WERI-Rb-1 (cell line): ENCODE data around the gene ARHGEF12.

Experiments
- DNase-seq: peaks from one replicate; pipeline ENCODE4 v3.0.0-alpha.2; 2020
- H3K27ac ChIP-seq: fragments of 250-450 bp; sonication (Bioruptor Pico); 2 replicates; pipeline ENCODE4 v1.5.1; 2020; ENCODE audit warnings: mild to moderate bottlenecking, moderate library complexity
- H3K27me3 ChIP-seq: fragments of 250-450 bp; sonication (Bioruptor Pico); 2 replicates; pipeline ENCODE4 v1.5.1; 2021; ENCODE audit warnings: mild to moderate bottlenecking, low read depth, moderate library complexity; ENCODE audit not compliant: insufficient read depth, severe bottlenecking
- H3K36me3 ChIP-seq: fragments of 250-450 bp; sonication (Bioruptor Pico); 2 replicates; pipeline ENCODE4 v1.5.1; 2020; ENCODE audit warnings: mild to moderate bottlenecking, moderate library complexity
- H3K4me3 ChIP-seq: 2 replicates; pipeline ENCODE4 v1.5.1; 2011; ENCODE audit warnings: low read depth, mild to moderate bottlenecking, control low read depth, low read length
- H3K9me3 ChIP-seq: fragments of 250-450 bp; sonication (Bioruptor Pico); 2 replicates; pipeline ENCODE4 v1.5.1; 2021; ENCODE audit warnings: mild to moderate bottlenecking, moderate library complexity; ENCODE audit not compliant: severe bottlenecking
- TF ChIP-seq, protein P1 (sequence below): IDR thresholded peaks from 2 replicates; pipeline ENCODE4 v1.5.1; 2011; ENCODE audit warnings: low read depth, mild to moderate bottlenecking, control low read depth, inconsistent platforms, low read length

The ARHGEF12 gene

DNA sequence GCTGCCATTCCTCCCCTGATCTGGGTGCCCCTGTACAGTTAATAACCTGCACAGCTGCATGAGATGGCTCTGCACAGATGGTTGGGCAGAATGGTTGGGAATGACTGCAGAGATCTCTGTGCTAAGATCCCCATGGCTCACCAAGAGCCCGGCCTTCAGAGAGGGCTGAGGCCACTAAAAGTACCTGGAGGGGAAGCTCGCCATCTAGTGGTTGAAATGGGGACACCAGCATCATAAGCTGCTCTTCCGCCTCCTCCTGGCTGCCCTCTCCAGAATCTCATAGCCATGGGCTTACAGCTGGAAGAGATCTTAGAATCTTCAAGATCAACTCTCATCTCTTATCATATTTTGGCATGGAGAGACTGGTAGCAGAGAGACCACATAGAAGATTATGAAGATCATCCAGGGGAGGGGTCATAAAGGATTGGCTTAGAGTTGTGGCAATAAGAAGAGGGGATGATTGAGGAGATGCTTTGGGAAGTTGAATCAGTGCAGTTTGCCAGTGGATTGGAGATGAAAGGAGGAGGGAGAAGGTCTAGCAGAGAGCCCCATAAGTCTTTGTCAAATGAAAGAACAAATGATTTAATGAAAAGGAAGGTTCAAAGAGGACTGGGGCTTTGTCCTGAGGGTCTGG lies 33.1 kb upstream of the ARHGEF12 start:
- Histone ChIP-seq H3K4me3 (no peak overlapping the region), H3K36me3 (no peaks in the 10 kb centered on the region), H3K27me3 (no peaks in the 10 kb centered on the region), H3K27ac (no peak overlapping the region), H3K9me3 (no peaks in the 10 kb centered on the region)
- TF ChIP-seq, protein P1, sequence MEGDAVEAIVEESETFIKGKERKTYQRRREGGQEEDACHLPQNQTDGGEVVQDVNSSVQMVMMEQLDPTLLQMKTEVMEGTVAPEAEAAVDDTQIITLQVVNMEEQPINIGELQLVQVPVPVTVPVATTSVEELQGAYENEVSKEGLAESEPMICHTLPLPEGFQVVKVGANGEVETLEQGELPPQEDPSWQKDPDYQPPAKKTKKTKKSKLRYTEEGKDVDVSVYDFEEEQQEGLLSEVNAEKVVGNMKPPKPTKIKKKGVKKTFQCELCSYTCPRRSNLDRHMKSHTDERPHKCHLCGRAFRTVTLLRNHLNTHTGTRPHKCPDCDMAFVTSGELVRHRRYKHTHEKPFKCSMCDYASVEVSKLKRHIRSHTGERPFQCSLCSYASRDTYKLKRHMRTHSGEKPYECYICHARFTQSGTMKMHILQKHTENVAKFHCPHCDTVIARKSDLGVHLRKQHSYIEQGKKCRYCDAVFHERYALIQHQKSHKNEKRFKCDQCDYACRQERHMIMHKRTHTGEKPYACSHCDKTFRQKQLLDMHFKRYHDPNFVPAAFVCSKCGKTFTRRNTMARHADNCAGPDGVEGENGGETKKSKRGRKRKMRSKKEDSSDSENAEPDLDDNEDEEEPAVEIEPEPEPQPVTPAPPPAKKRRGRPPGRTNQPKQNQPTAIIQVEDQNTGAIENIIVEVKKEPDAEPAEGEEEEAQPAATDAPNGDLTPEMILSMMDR = peak; percentile 95
- DNase-seq = peak; percentile 79

DNA sequence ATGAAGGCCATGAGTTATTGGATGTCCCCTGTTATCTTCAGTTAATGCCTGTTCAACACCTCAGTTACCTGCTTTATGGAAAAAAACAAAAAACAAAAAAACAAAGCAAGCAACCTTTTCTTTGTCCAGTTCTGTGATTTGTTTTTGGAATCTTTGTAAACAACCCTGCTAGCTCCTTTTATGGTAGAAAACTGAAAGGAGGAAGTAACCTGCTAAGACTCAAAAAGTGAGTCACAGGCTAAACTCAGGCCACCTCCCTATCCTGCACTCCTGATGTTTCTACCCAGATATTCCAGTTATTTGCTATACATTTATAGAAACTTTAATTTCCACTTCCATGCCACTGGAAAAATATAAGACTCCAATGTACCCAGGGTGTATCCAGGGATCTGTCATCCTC lies 31.7 kb upstream of the ARHGEF12 start:
- H3K27ac ChIP-seq = no peak overlapping the region

DNA sequence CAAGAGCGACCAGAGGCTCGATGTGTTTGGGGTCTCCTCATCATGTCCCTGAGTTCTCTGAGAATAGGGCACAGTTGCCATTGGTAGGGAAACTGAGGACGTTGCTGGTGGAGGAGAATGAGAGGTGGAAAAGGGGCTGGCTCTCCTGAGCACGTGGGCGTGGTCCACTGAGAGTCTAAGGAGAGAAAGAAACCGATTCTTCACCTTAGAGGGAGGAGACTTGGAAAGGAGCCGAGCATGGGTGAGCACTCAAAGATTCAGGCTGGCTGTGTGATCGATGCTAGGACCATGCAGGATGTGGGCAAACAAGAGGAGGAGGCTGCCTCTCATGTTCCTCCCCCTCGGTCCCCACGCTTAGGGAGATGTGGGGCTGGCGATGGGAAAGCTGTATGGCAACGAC lies 30.9 kb upstream of the ARHGEF12 start:
- H3K9me3 ChIP-seq = no peaks in the 10 kb centered on the region
- no peaks in the 10 kb centered on the region for H3K27me3 ChIP-seq
- DNase-seq = no peak

More for the DNA sequence above, 31.7 kb upstream of the ARHGEF12 start:
- DNase-seq = no peak
- H3K9me3 ChIP-seq = no peaks in the 10 kb centered on the region
- no peaks in the 10 kb centered on the region for H3K36me3 ChIP-seq
- H3K4me3 ChIP-seq = no peak overlapping the region
- no peaks in the 10 kb centered on the region for H3K27me3 ChIP-seq
- TF ChIP-seq, protein P1 = no peak

DNA sequence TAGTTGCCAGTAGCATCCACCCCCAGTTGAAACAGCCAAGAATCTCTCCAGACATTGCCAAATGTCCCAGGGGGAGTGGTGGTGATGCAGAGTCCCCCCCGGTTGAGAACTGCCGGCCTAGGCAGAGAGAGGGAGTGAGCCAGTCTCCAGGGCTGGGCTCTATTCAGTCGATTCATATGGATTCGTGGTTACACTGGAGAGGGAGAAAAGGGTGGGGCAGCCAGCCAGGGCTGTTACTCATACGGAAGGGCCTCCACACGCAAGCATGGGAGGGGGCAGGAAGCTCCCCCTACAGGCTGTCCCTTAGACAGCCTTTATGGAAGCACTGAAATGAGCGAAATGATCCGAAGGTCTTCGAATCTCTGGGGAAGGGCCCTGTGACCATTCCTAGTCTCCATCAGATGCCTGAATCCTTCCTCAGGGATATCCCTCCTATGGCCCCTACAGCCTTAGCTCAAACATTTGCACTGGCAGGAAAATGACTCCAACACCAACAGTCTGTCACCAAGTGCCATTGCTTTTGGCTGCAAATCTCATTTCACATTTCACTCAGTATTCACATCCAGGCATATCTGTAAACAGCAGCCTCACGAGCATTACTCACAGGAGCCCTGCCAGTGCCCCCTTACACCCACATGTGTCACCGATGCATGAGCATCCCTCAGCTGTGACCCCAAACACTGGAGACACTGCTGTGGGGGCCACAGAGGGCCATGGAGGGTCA lies 29.5 kb upstream of the ARHGEF12 start:
- H3K9me3 ChIP-seq = no peaks in the 10 kb centered on the region
- no peak overlapping the region for H3K4me3 ChIP-seq

More for the DNA sequence above, 30.9 kb upstream of the ARHGEF12 start:
- TF ChIP-seq, protein P1 = no peak
- Histone ChIP-seq H3K36me3 (no peaks in the 10 kb centered on the region), H3K4me3 (no peak overlapping the region), H3K27ac (no peak overlapping the region)

DNA sequence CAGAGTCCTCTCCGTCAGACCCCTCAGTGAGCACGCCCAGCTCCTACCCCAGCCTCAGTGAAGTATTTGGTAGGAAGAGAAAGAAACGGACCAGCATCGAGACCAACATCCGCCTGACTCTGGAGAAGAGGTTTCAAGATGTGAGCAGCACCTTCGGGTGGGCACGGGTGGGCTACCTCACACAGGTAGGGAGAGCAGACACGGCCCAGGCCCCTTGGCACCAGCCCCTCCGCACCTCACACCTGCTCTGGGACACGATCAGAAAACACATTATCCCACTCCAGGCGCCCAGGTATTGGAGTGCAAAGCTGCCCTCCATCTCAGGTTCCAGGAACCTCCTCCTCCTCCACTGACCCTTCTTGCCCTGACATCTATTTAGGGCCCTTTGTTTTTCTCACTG lies 28.7 kb upstream of the ARHGEF12 start:
- H3K27ac ChIP-seq = no peak overlapping the region
- no peak overlapping the region for H3K4me3 ChIP-seq
- no peak for DNase-seq
- H3K36me3 ChIP-seq = no peaks in the 10 kb centered on the region
- TF ChIP-seq, protein P1 = no peak
- H3K9me3 ChIP-seq = no peaks in the 10 kb centered on the region
- H3K27me3 ChIP-seq = no peaks in the 10 kb centered on the region

More for the DNA sequence above, 29.5 kb upstream of the ARHGEF12 start:
- no peaks in the 10 kb centered on the region for H3K36me3 ChIP-seq
- H3K27me3 ChIP-seq = no peaks in the 10 kb centered on the region
- peak; percentile 16 for DNase-seq
- H3K27ac ChIP-seq = no peak overlapping the region
- TF ChIP-seq, protein P1 = peak; percentile 56
